ENCODE results near the gene SPANXN3. TPM values are rescaled to one million over a fixed set of nuclear protein-coding genes. Genes with fewer than 3 reads are reported as not detected.

Gene SPANXN3
- total RNA-seq, 1 donor from 2014 or later = not detected

Other genes with a start within 250 kb of the SPANXN3 start
- 2.1 TPM for gene SLITRK4, start 118.6 kb upstream of the SPANXN3 start, total RNA-seq
- gene SPANXN2, start 203.3 kb upstream of the SPANXN3 start, total RNA-seq = not detected

All from skeletal muscle tissue (tissue), 1 donor.